Prostate gland (tissue), 2 donors: Measurements from ENCODE around the gene ECM1. TPM values are rescaled to one million over a fixed set of nuclear protein-coding genes. Genes with fewer than 3 reads are reported as not detected.

Experiments
- DNase-seq: peaks from one replicate; pipeline ENCODE4 v3.0.0-alpha.2; 2019; ENCODE audit warnings: low spot score
- H3K27ac ChIP-seq, 2 donors: fragments of 200-600 bp; sonication (generic); 2 replicates each; pipeline ENCODE4 v1.5.1; 2017 to 2019
- H3K27me3 ChIP-seq: fragments of 200-600 bp; sonication (generic); replicated peaks from 2 replicates; pipeline ENCODE4 v1.5.1; 2019; ENCODE audit not compliant: insufficient read depth
- H3K36me3 ChIP-seq, 2 donors: fragments of 200-600 bp; sonication (generic); 1 replicate in 1 of 2; 2 replicates in 1 of 2; pipeline versions ENCODE4 v1.5.1 to v1.8.1; 2017 to 2019
- H3K4me1 ChIP-seq: fragments of 200-600 bp; sonication (generic); replicated peaks from 2 replicates; pipeline ENCODE4 v1.5.1; 2019
- H3K4me3 ChIP-seq, 2 donors: fragments of 200-600 bp; sonication (generic); 2 replicates each; pipeline ENCODE4 v1.5.1; 2017 to 2019
- H3K9me3 ChIP-seq: fragments of 200-600 bp; sonication (generic); 2 replicates; pipeline ENCODE4 v1.5.1; 2017
- POLR2A ChIP-seq: fragments of 450-650 bp; IDR thresholded peaks from one replicate; pipeline ENCODE4 v1.6.1; 2016; ENCODE audit warnings: antibody characterized with exemption, mild to moderate bottlenecking
- POLR2AphosphoS5 ChIP-seq: sonication (generic); formaldehyde crosslinking; IDR thresholded peaks from one replicate; pipeline ENCODE4 v1.6.1; 2017; ENCODE audit warnings: antibody characterized with exemption
- WGBS: methylation state at CpG from one replicate; pipeline ENCODE4 v1.1.5; 2018; 5-methylcytosine and 5-hydroxymethylcytosine counted together
- intact Hi-C: fragments of 100-400 bp; cut with DNase I; formaldehyde crosslinking; loops from one replicate; pipeline ENCODE4 v1.14.2; 2022
- total RNA-seq, 2 donors: library from RNA; depleted of rRNA; stranded (reverse); fragments of >200 nt; gene quantifications; one replicate each; pipeline ENCODE4 v1.1.0, GENCODE V29; 2016
- TF ChIP-seq, protein P1 (sequence below), 4 experiments: fragments of 200-600 bp in 2 of 4; fragments of 450-650 bp in 2 of 4; sonication (generic) in 2 of 4; IDR thresholded peaks; 1 replicate in 3 of 4; 2 replicates in 1 of 4; pipeline ENCODE4 v1.5.1; 2016 to 2019; ENCODE audit warnings: antibody characterized with exemption in 4 of 4, mild to moderate bottlenecking in 2 of 4, moderate library complexity in 2 of 4

The ECM1 gene
- total RNA-seq, 2 donors from 2014 or later = 4.7 to 12.3 TPM

DNA sequence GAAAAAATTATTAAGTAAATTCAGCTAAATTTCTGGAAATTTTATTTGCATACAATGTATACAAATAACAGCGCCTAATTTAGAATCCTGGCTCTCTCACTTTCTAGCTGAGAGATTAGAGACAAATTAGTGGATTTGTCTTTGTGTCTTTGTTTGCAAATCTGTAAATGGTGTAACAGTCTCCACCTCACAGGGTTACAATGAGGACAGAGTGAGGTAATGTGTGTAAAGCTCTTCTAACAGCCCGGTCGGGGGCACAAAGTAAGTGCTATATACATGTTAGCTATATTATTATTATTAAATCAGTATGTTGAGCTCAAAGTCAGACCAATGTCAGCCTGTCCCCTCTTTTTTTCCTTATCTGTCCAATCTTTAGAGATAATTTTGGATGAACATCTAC lies 36.3 kb downstream of the ECM1 start:
- Histone ChIP-seq H3K27ac (no peak overlapping the region), H3K27me3 (no peaks in the 10 kb centered on the region), H3K36me3 (no peaks in the 10 kb centered on the region), H3K4me3 (no peak overlapping the region), H3K9me3 (no peaks in the 10 kb centered on the region), H3K4me1 (no peaks in the 10 kb centered on the region)
- DNase-seq = no peak
- intact Hi-C loops = no loop called here
- TF ChIP-seq POLR2A (no peak), POLR2AphosphoS5 (no peak)
- TF ChIP-seq, protein P1, sequence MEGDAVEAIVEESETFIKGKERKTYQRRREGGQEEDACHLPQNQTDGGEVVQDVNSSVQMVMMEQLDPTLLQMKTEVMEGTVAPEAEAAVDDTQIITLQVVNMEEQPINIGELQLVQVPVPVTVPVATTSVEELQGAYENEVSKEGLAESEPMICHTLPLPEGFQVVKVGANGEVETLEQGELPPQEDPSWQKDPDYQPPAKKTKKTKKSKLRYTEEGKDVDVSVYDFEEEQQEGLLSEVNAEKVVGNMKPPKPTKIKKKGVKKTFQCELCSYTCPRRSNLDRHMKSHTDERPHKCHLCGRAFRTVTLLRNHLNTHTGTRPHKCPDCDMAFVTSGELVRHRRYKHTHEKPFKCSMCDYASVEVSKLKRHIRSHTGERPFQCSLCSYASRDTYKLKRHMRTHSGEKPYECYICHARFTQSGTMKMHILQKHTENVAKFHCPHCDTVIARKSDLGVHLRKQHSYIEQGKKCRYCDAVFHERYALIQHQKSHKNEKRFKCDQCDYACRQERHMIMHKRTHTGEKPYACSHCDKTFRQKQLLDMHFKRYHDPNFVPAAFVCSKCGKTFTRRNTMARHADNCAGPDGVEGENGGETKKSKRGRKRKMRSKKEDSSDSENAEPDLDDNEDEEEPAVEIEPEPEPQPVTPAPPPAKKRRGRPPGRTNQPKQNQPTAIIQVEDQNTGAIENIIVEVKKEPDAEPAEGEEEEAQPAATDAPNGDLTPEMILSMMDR (IDR thresholded peaks at IDR 0.05) = no peak
- 50% methylated on average over 3 of the region's 3 CpGs for WGBS

GRCh38 chr1:150545486-150546032 lies 37.6 kb downstream of the ECM1 start:
- WGBS = 89% methylated on average over 6 of the region's 6 CpGs
- DNase-seq = no peak
- no peak overlapping the region for H3K27ac ChIP-seq
- no peak overlapping the region for H3K4me3 ChIP-seq
- no peaks in the 10 kb centered on the region for H3K4me1 ChIP-seq
- TF ChIP-seq POLR2A (no peak), POLR2AphosphoS5 (no peak)
- TF ChIP-seq, protein P1 (IDR thresholded peaks at IDR 0.05) = no peak
- H3K36me3 ChIP-seq = no peaks in the 10 kb centered on the region
- intact Hi-C loops = no loop called here
- no peaks in the 10 kb centered on the region for H3K9me3 ChIP-seq
- no peaks in the 10 kb centered on the region for H3K27me3 ChIP-seq

GRCh38 chr1:150546294-150546937 lies 38.5 kb downstream of the ECM1 start:
- intact Hi-C loops = no loop called here
- no peak overlapping the region for H3K27ac ChIP-seq
- no peak overlapping the region for H3K4me3 ChIP-seq
- no peak for DNase-seq
- H3K27me3 ChIP-seq = no peaks in the 10 kb centered on the region
- H3K9me3 ChIP-seq = no peaks in the 10 kb centered on the region
- no peaks in the 10 kb centered on the region for H3K36me3 ChIP-seq
- TF ChIP-seq POLR2A (no peak), POLR2AphosphoS5 (no peak)
- TF ChIP-seq, protein P1 (IDR thresholded peaks at IDR 0.05) = no peak
- WGBS = 80% methylated on average over 16 of the region's 16 CpGs
- no peaks in the 10 kb centered on the region for H3K4me1 ChIP-seq

DNA sequence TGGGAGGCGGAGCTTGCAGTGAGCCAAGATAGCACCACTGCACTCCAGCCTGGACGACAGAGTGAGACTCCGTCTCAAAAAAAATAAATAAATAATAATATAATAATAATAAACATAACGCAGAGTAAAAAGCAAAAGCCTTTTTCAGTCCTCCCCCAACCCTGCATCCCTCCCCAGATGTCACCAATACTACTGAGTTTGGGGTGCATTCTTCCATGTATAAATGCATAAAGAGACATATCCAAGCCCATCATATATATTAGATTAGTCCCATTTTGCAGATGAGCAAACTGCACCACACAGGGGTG lies 40.4 kb downstream of the ECM1 start:
- Histone ChIP-seq H3K4me3 (peak overlapping the region; percentile 50 to 52), H3K4me1 (no peaks in the 10 kb centered on the region)
- intact Hi-C loops = no loop called here

More for the DNA sequence above, 40.4 kb downstream of the ECM1 start:
- Histone ChIP-seq H3K27ac (peak overlapping the region; percentile 62 to 82), H3K9me3 (no peaks in the 10 kb centered on the region), H3K36me3 (no peaks in the 10 kb centered on the region), H3K27me3 (no peaks in the 10 kb centered on the region)
- WGBS = 53% methylated on average over 4 of the region's 4 CpGs
- no peak for DNase-seq
- TF ChIP-seq POLR2AphosphoS5 (no peak), POLR2A (no peak)
- TF ChIP-seq, protein P1 (IDR thresholded peaks at IDR 0.05) = no peak
